ENCODE results near the gene AMMECR1L.
"Not testable (repeated sequence)": the region's sequence is repeated elsewhere in the genome, so short reads cannot be mapped to it uniquely, and the experiment has no call there.

Gene AMMECR1L

GRCh38 chr2:127826708-127827107 is 59.0 kb downstream of the AMMECR1L start:
- not testable (repeated sequence) for H3K4me3 ChIP-seq (ENCODE audit: low read length); H3K27me3 ChIP-seq (ENCODE audit: insufficient read depth, low read length); H3K4me1 ChIP-seq (ENCODE audit: insufficient read depth, low read length); H3K36me3 ChIP-seq (ENCODE audit: insufficient read depth, low read depth, low read length); H3K9ac ChIP-seq (ENCODE audit: low read depth, low read length); H3K27ac ChIP-seq (ENCODE audit: low read length)
- peaks cover 38% of the 10 kb centered on the region for H3K9me3 ChIP-seq (ENCODE audit: insufficient read depth, low read depth, low read length)

GRCh38 chr2:127826047-127826446 is 59.7 kb downstream of the AMMECR1L start:
- peaks cover 7% of the 10 kb centered on the region; the same call in 1 of the 2 replicates for H3K4me1 ChIP-seq (ENCODE audit: insufficient read depth, low read length)
- no peaks in the 10 kb centered on the region for H3K27me3 ChIP-seq (ENCODE audit: insufficient read depth, low read length)
- no peaks in the 10 kb centered on the region for H3K36me3 ChIP-seq (ENCODE audit: insufficient read depth, low read depth, low read length)
- H3K9ac ChIP-seq (ENCODE audit: low read depth, low read length): no peak overlapping the region
- no peak overlapping the region for H3K4me3 ChIP-seq (ENCODE audit: low read length)
- peaks cover 44% of the 10 kb centered on the region for H3K9me3 ChIP-seq (ENCODE audit: insufficient read depth, low read depth, low read length)
- H3K27ac ChIP-seq (ENCODE audit: low read length): no peak overlapping the region

GRCh38 chr2:127820080-127820668 is 65.6 kb downstream of the AMMECR1L start:
- 0 out of 2 replicates have a peak overlapping the region, but pooled peaks have one; percentile 15 for H3K4me3 ChIP-seq (ENCODE audit: low read length)

GRCh38 chr2:127818794-127819425 is 66.8 kb downstream of the AMMECR1L start:
- Histone ChIP-seq H3K4me1 (ENCODE audit: insufficient read depth, low read length) (no peaks in the 10 kb centered on the region), H3K9ac (ENCODE audit: low read depth, low read length) (no peak overlapping the region), H3K27me3 (ENCODE audit: insufficient read depth, low read length) (no peaks in the 10 kb centered on the region), H3K27ac (ENCODE audit: low read length) (no peak overlapping the region), H3K9me3 (ENCODE audit: insufficient read depth, low read depth, low read length) (peaks cover 42% of the 10 kb centered on the region), H3K36me3 (ENCODE audit: insufficient read depth, low read depth, low read length) (no peaks in the 10 kb centered on the region), H3K4me3 (ENCODE audit: low read length) (no peak overlapping the region; the same call in 1 of the 2 replicates)

More at GRCh38 chr2:127820080-127820668, 65.6 kb downstream of the AMMECR1L start:
- H3K9ac ChIP-seq (ENCODE audit: low read depth, low read length): no peak overlapping the region
- H3K27me3 ChIP-seq (ENCODE audit: insufficient read depth, low read length): no peaks in the 10 kb centered on the region
- H3K9me3 ChIP-seq (ENCODE audit: insufficient read depth, low read depth, low read length): peaks cover 42% of the 10 kb centered on the region
- H3K27ac ChIP-seq (ENCODE audit: low read length): no peak overlapping the region
- no peaks in the 10 kb centered on the region for H3K36me3 ChIP-seq (ENCODE audit: insufficient read depth, low read depth, low read length)
- no peaks in the 10 kb centered on the region for H3K4me1 ChIP-seq (ENCODE audit: insufficient read depth, low read length)

- Histone ChIP-seq H3K27ac (ENCODE audit: low read length) (no peak overlapping the region), H3K4me1 (ENCODE audit: insufficient read depth, low read length) (no peaks in the 10 kb centered on the region), H3K36me3 (ENCODE audit: insufficient read depth, low read depth, low read length) (no peaks in the 10 kb centered on the region), H3K4me3 (ENCODE audit: low read length) (no peak overlapping the region), H3K27me3 (ENCODE audit: insufficient read depth, low read length) (no peaks in the 10 kb centered on the region), H3K9me3 (ENCODE audit: insufficient read depth, low read depth, low read length) (peaks cover 42% of the 10 kb centered on the region), H3K9ac (ENCODE audit: low read depth, low read length) (no peak overlapping the region)
These were observed 67.5 kb downstream of the AMMECR1L start for GRCh38 chr2:127818241-127818640.

GRCh38 chr2:127814677-127815076 is 71.1 kb downstream of the AMMECR1L start:
- H3K36me3 ChIP-seq (ENCODE audit: insufficient read depth, low read depth, low read length): no peaks in the 10 kb centered on the region
- no peak overlapping the region for H3K27ac ChIP-seq (ENCODE audit: low read length)
- H3K9ac ChIP-seq (ENCODE audit: low read depth, low read length): no peak overlapping the region
- no peaks in the 10 kb centered on the region for H3K27me3 ChIP-seq (ENCODE audit: insufficient read depth, low read length)
- H3K4me1 ChIP-seq (ENCODE audit: insufficient read depth, low read length): peaks cover 5% of the 10 kb centered on the region; the same call in 1 of the 2 replicates
- H3K9me3 ChIP-seq (ENCODE audit: insufficient read depth, low read depth, low read length): peaks cover 13% of the 10 kb centered on the region
- H3K4me3 ChIP-seq (ENCODE audit: low read length): no peak overlapping the region

- H3K27me3 ChIP-seq (ENCODE audit: insufficient read depth, low read length); H3K27ac ChIP-seq (ENCODE audit: low read length): not testable (repeated sequence)
These were observed 73.3 kb downstream of the AMMECR1L start for GRCh38 chr2:127812441-127812840.

More at GRCh38 chr2:127812441-127812840, 73.3 kb downstream of the AMMECR1L start:
- not testable (repeated sequence) for H3K9me3 ChIP-seq (ENCODE audit: insufficient read depth, low read depth, low read length); H3K4me1 ChIP-seq (ENCODE audit: insufficient read depth, low read length); H3K36me3 ChIP-seq (ENCODE audit: insufficient read depth, low read depth, low read length); H3K4me3 ChIP-seq (ENCODE audit: low read length); H3K9ac ChIP-seq (ENCODE audit: low read depth, low read length)

Measured in iPS-20b (cell line).